Neutrophil (primary cell): ENCODE data around the gene UBN2.
"Not testable (repeated sequence)": the region's sequence is repeated elsewhere in the genome, so short reads cannot be mapped to it uniquely, and the experiment has no call there.

Experiments
- H3K27ac ChIP-seq: fragments of 200-600 bp; sonication (generic); 2 replicates; pipeline ENCODE4 v1.5.1; 2016; ENCODE audit warnings: mild to moderate bottlenecking, moderate library complexity
- H3K27me3 ChIP-seq: fragments of 200-600 bp; sonication (generic); 2 replicates; pipeline ENCODE4 v1.6.0; 2016; ENCODE audit warnings: mild to moderate bottlenecking
- H3K36me3 ChIP-seq: fragments of 200-600 bp; sonication (generic); 2 replicates; pipeline ENCODE4 v1.5.1; 2017
- H3K4me1 ChIP-seq, 2 experiments: fragments of 200-600 bp in 1 of 2; sonication (generic) in 1 of 2; 1 replicate in 1 of 2; 2 replicates in 1 of 2; pipeline versions ENCODE4 v1.5.1 to v1.6.1; 2013 to 2016; ENCODE audit warnings: low read depth in 1 of 2, low read length in 1 of 2, mild to moderate bottlenecking in 1 of 2, moderate library complexity in 1 of 2; ENCODE audit not compliant: control insufficient read depth in 1 of 2, insufficient read depth in 1 of 2
- H3K4me3 ChIP-seq, 2 experiments: fragments of 200-600 bp in 1 of 2; sonication (generic) in 1 of 2; 1 replicate in 1 of 2; 2 replicates in 1 of 2; pipeline ENCODE4 v1.5.1; 2013 to 2016; ENCODE audit warnings: low read depth in 1 of 2, low read length in 1 of 2, mild to moderate bottlenecking in 1 of 2, moderate library complexity in 1 of 2
- H3K9me3 ChIP-seq: fragments of 200-600 bp; sonication (generic); 2 replicates; pipeline ENCODE4 v1.5.1; 2016
- CTCF ChIP-seq: fragments of 200-600 bp; sonication (generic); IDR thresholded peaks from 2 replicates; pipeline ENCODE4 v1.5.1; 2016; ENCODE audit warnings: antibody characterized with exemption

Gene UBN2

GRCh38 chr7:139321071-139321745 is 90.2 kb downstream of the UBN2 start:
- TF ChIP-seq CTCF = no peak
- Histone ChIP-seq H3K27ac (no peak overlapping the region), H3K27me3 (no peaks in the 10 kb centered on the region), H3K36me3 (no peaks in the 10 kb centered on the region), H3K9me3 (no peaks in the 10 kb centered on the region), H3K4me1 (no peaks in the 10 kb centered on the region), H3K4me3 (no peak overlapping the region)

GRCh38 chr7:139324709-139325108 is 93.7 kb downstream of the UBN2 start:
- not testable (repeated sequence) for H3K27me3 ChIP-seq, H3K4me1 ChIP-seq, H3K4me3 ChIP-seq, H3K36me3 ChIP-seq, H3K9me3 ChIP-seq, H3K27ac ChIP-seq

- no peak for TF ChIP-seq CTCF
- Histone ChIP-seq H3K27ac (no peak overlapping the region), H3K9me3 (no peaks in the 10 kb centered on the region), H3K4me1 (peaks cover 0 to 3% of the 10 kb centered on the region in 2 experiments), H3K27me3 (no peaks in the 10 kb centered on the region), H3K36me3 (no peaks in the 10 kb centered on the region), H3K4me3 (no peak overlapping the region)
Observed at GRCh38 chr7:139328375-139328774, 97.3 kb downstream of the UBN2 start.

- H3K27me3 ChIP-seq = no peaks in the 10 kb centered on the region
- H3K27ac ChIP-seq = no peak overlapping the region
- H3K4me3 ChIP-seq = no peak overlapping the region
- H3K9me3 ChIP-seq = no peaks in the 10 kb centered on the region
- no peak for TF ChIP-seq CTCF
- H3K4me1 ChIP-seq = peaks cover 0 to 3% of the 10 kb centered on the region in 2 experiments
- H3K36me3 ChIP-seq = no peaks in the 10 kb centered on the region
Observed at GRCh38 chr7:139329119-139329518, 98.1 kb downstream of the UBN2 start.

GRCh38 chr7:139330333-139331030 is 99.4 kb downstream of the UBN2 start:
- Histone ChIP-seq H3K36me3 (no peaks in the 10 kb centered on the region), H3K27me3 (no peaks in the 10 kb centered on the region), H3K4me1 (peaks cover 0 to 3% of the 10 kb centered on the region in 2 experiments), H3K4me3 (no peak overlapping the region), H3K27ac (no peak overlapping the region), H3K9me3 (no peaks in the 10 kb centered on the region)
- no peak for TF ChIP-seq CTCF

GRCh38 chr7:139332697-139333359 is 101.8 kb downstream of the UBN2 start:
- H3K36me3 ChIP-seq = no peaks in the 10 kb centered on the region
- no peaks in the 10 kb centered on the region for H3K27me3 ChIP-seq
- H3K4me1 ChIP-seq = peaks cover 0 to 3% of the 10 kb centered on the region in 2 experiments
- TF ChIP-seq CTCF = no peak
- H3K4me3 ChIP-seq = no peak overlapping the region
- H3K9me3 ChIP-seq = no peaks in the 10 kb centered on the region
- no peak overlapping the region for H3K27ac ChIP-seq

GRCh38 chr7:139333443-139333842 is 102.4 kb downstream of the UBN2 start:
- H3K36me3 ChIP-seq, H3K27me3 ChIP-seq, H3K4me3 ChIP-seq, H3K9me3 ChIP-seq, H3K27ac ChIP-seq, H3K4me1 ChIP-seq: not testable (repeated sequence)
